Calu3 (cell line): ENCODE results near the gene ISG20L2. TPM values are rescaled to one million over a fixed set of nuclear protein-coding genes. Genes with fewer than 3 reads are reported as not detected.

Source experiments
- BruUV-seq: library from RNA; stranded (reverse); fragments of 400-500 nt; replicated peaks from 2 replicates; lab custom pipeline; 2021; lab: Mats Ljungman, UMichigan
- CTCF ChIA-PET: fragments of 300-600 bp; sonication (Branson Sonifier 250); formaldehyde crosslinking; loops from one replicate; lab custom pipeline; 2022; ENCODE audit warnings: antibody characterized with exemption; lab: Charles Lee
- DNase-seq: peaks from one replicate; pipeline ENCODE4 v3.0.0; 2022
- H3K27ac Mint-ChIP-seq: one replicate; pipeline ENCODE4 v1.8.0; 2022; ENCODE audit warnings: mixed read lengths; ENCODE audit not compliant: unreplicated experiment
- H3K27me3 Mint-ChIP-seq: one replicate; pipeline ENCODE4 v1.8.0; 2022; ENCODE audit warnings: mixed read lengths; ENCODE audit not compliant: unreplicated experiment
- H3K36me3 Mint-ChIP-seq: one replicate; pipeline ENCODE4 v1.8.0; 2022; ENCODE audit warnings: mild to moderate bottlenecking, moderate library complexity, mixed read lengths; ENCODE audit not compliant: insufficient read depth, unreplicated experiment
- H3K4me1 Mint-ChIP-seq: one replicate; pipeline ENCODE4 v1.8.0; 2022; ENCODE audit warnings: mild to moderate bottlenecking, low read depth, mixed read lengths; ENCODE audit not compliant: unreplicated experiment
- H3K4me3 Mint-ChIP-seq: one replicate; pipeline ENCODE4 v1.8.0; 2022; ENCODE audit warnings: mild to moderate bottlenecking, low read depth, moderate library complexity, mixed read lengths; ENCODE audit not compliant: unreplicated experiment
- H3K9me3 Mint-ChIP-seq: one replicate; pipeline ENCODE4 v1.8.0; 2022; ENCODE audit warnings: low read depth, mixed read lengths; ENCODE audit not compliant: unreplicated experiment
- CTCF ChIP-seq: fragments of 200-600 bp; IDR thresholded peaks from one replicate; pipeline ENCODE4 v1.8.0; 2022; ENCODE audit warnings: antibody characterized with exemption; ENCODE audit not compliant: unreplicated experiment
- intact Hi-C: fragments of 100-400 bp; cut with micrococcal nuclease; formaldehyde crosslinking; loops from one replicate; pipeline ENCODE4 v1.10.0; 2022; ENCODE audit not compliant: unreplicated experiment
- total RNA-seq: library from RNA; stranded (reverse); gene quantifications from 2 replicates; pipeline ENCODE4 v1.2.3, GENCODE V29; 2022

The ISG20L2 gene
- total RNA-seq, 1 experiment from 2014 or later: 61.6 TPM

- H3K27me3 Mint-ChIP-seq: peaks cover 62% of the 10 kb centered on the region
- no peak for DNase-seq
- H3K4me3 Mint-ChIP-seq: no peak overlapping the region
- no peaks in the 10 kb centered on the region for H3K9me3 Mint-ChIP-seq
- peaks cover 4% of the 10 kb centered on the region for H3K36me3 Mint-ChIP-seq
- TF ChIP-seq CTCF: no peak
- intact Hi-C loops: loop anchor here (10.0 kb wide), 1 partner anchor 172 kb away; the partner anchor contains the start of gene INSRR
- H3K27ac Mint-ChIP-seq: no peak overlapping the region
- CTCF ChIA-PET: interaction anchor here (1.3 kb wide), 1 partner anchor 21 kb away, joined by 5 read pairs; no protein-coding TSS in a partner anchor
- H3K4me1 Mint-ChIP-seq: peaks cover 10% of the 10 kb centered on the region
- no TSS peak for BruUV-seq
Observed at GRCh38 chr1:156682166-156682890, 46.2 kb downstream of the ISG20L2 start.

GRCh38 chr1:156681196-156681960 lies 47.2 kb downstream of the ISG20L2 start:
- BruUV-seq: no TSS peak
- no peak for TF ChIP-seq CTCF
- peaks cover 67% of the 10 kb centered on the region for H3K27me3 Mint-ChIP-seq
- H3K9me3 Mint-ChIP-seq: no peaks in the 10 kb centered on the region
- H3K27ac Mint-ChIP-seq: no peak overlapping the region
- H3K4me3 Mint-ChIP-seq: no peak overlapping the region
- DNase-seq: no peak
- CTCF ChIA-PET: interaction anchor here (0.6 to 1.3 kb wide), 2 partner anchors 8 to 21 kb away, joined by 4 to 6 read pairs; no protein-coding TSS in a partner anchor
- H3K36me3 Mint-ChIP-seq: peaks cover 11% of the 10 kb centered on the region
- intact Hi-C loops: loop anchor here (10.0 kb wide), 1 partner anchor 173 kb away; the partner anchor contains the start of gene INSRR
- H3K4me1 Mint-ChIP-seq: peaks cover 14% of the 10 kb centered on the region

GRCh38 chr1:156680056-156680455 lies 48.5 kb downstream of the ISG20L2 start:
- Mint-ChIP-seq H3K4me3 (no peak overlapping the region), H3K4me1 (peaks cover 14% of the 10 kb centered on the region), H3K27me3 (peaks cover 67% of the 10 kb centered on the region), H3K9me3 (no peaks in the 10 kb centered on the region), H3K36me3 (peaks cover 11% of the 10 kb centered on the region), H3K27ac (no peak overlapping the region)
- BruUV-seq: no TSS peak
- TF ChIP-seq CTCF: no peak
- CTCF ChIA-PET: interaction anchor here (1.3 to 1.4 kb wide), 2 partner anchors 9 to 56 kb away, joined by 3 to 4 read pairs; no protein-coding TSS in a partner anchor
- intact Hi-C loops: loop anchor here (10.0 kb wide), 1 partner anchor 175 kb away; the partner anchor contains the start of gene INSRR
- DNase-seq: no peak
